CD4-positive, alpha-beta T cell (primary cell): ENCODE results near the gene HOXD8. TPM values are rescaled to one million over a fixed set of nuclear protein-coding genes. Genes with fewer than 3 reads are reported as not detected.

Experiments
- ATAC-seq: fragments of 200-7000 bp; cut with Tn5 transposase; one replicate; pipeline ENCODE4 v1.10.0; 2022; ENCODE audit warnings: mild to moderate bottlenecking; ENCODE audit not compliant: poor library complexity
- CTCF ChIA-PET: fragments of 350-600 bp; sonication (Branson Sonifier 250); formaldehyde crosslinking; loops from one replicate; lab custom pipeline; 2021; ENCODE audit warnings: antibody characterized with exemption, inconsistent platforms; lab: Charles Lee
- POLR2A ChIA-PET: fragments of 350-600 bp; sonication (Branson Sonifier 250); formaldehyde crosslinking; loops from one replicate; lab custom pipeline; 2021; ENCODE audit warnings: antibody characterized with exemption, inconsistent platforms; lab: Charles Lee
- DNase-seq, 14 experiments: peaks; one replicate each; pipeline ENCODE4 v3.0.0-alpha.2; 2013 to 2020; ENCODE audit warnings: mixed read lengths in 2 of 14
- H3K27ac ChIP-seq, 2 donors: one replicate each; pipeline versions ENCODE4 v1.5.1 to v1.7.0; 2013; ENCODE audit warnings: low read length in 2 of 2, low read depth in 1 of 2, mild to moderate bottlenecking in 1 of 2
- H3K27me3 ChIP-seq, 2 experiments: 1 replicate in 1 of 2; 2 replicates in 1 of 2; pipeline versions ENCODE4 v1.6.1 to v1.7.0; 2013; ENCODE audit warnings: low read length in 2 of 2, control low read depth in 1 of 2, mild to moderate bottlenecking in 1 of 2, moderate library complexity in 1 of 2; ENCODE audit not compliant: insufficient read depth in 2 of 2, control insufficient read depth in 1 of 2
- H3K36me3 ChIP-seq: one replicate; pipeline ENCODE4 v1.6.1; 2013; ENCODE audit warnings: low read length, control low read depth; ENCODE audit not compliant: insufficient read depth
- H3K4me1 ChIP-seq: one replicate; pipeline ENCODE4 v1.6.1; 2013; ENCODE audit warnings: low read length, control low read depth; ENCODE audit not compliant: insufficient read depth
- H3K4me3 ChIP-seq: one replicate; pipeline ENCODE4 v1.5.1; 2013; ENCODE audit warnings: mild to moderate bottlenecking, low read length, moderate library complexity
- H3K9me3 ChIP-seq, 2 experiments: 1 replicate in 1 of 2; 2 replicates in 1 of 2; pipeline versions ENCODE4 v1.6.1 to v1.7.0; 2013; ENCODE audit warnings: low read length in 2 of 2, mild to moderate bottlenecking in 2 of 2, control low read depth in 1 of 2, moderate library complexity in 1 of 2; ENCODE audit not compliant: control insufficient read depth in 1 of 2, insufficient read depth in 1 of 2
- H3K27ac Mint-ChIP-seq: one replicate; pipeline ENCODE4 v1.8.0; 2020; ENCODE audit warnings: mixed read lengths
- H3K27me3 Mint-ChIP-seq: one replicate; pipeline ENCODE4 v1.8.0; 2021; ENCODE audit warnings: mixed read lengths
- H3K36me3 Mint-ChIP-seq: one replicate; pipeline ENCODE4 v1.8.0; 2021; ENCODE audit warnings: low read depth, mixed read lengths
- H3K4me1 Mint-ChIP-seq: one replicate; pipeline ENCODE4 v1.8.0; 2021; ENCODE audit warnings: low read depth, mixed read lengths
- H3K4me3 Mint-ChIP-seq: one replicate; pipeline ENCODE4 v1.8.0; 2020; ENCODE audit warnings: mild to moderate bottlenecking, mixed read lengths
- H3K9me3 Mint-ChIP-seq: one replicate; pipeline ENCODE4 v1.8.0; 2020; ENCODE audit warnings: mixed read lengths
- intact Hi-C, 2 experiments: fragments of 100-400 bp; cut with DNase I in 1 of 2; cut with micrococcal nuclease in 1 of 2; formaldehyde crosslinking; loops; one replicate each; pipeline versions ENCODE4 v1.15.1 to v1.9.0; 2023 to 2025; cut with DNase I, micrococcal nuclease
- total RNA-seq, 174 experiments: library from RNA in 2 of 174; stranded (reverse) in 2 of 174; gene quantifications; one replicate each; pipeline ENCODE4 v1.2.3 and lab custom pipeline; 2021 to 2026
- TF ChIP-seq, protein P1 (sequence below): fragments of 200-600 bp; IDR thresholded peaks from one replicate; pipeline ENCODE4 v1.8.0; 2022; ENCODE audit warnings: antibody characterized with exemption, mild to moderate bottlenecking

Gene HOXD8
- total RNA-seq, 2 experiments from 2014 or later, result not detected

- no peak within 1 kb of the TSS for H3K4me3 Mint-ChIP-seq
- H3K36me3 ChIP-seq, result no peaks in the 10 kb centered on the region
- H3K4me1 ChIP-seq, result peaks cover 6% of the 10 kb centered on the region
- CTCF ChIA-PET, result interaction anchor here (1.3 to 1.8 kb wide), 2 partner anchors 11 kb away, joined by 4 read pairs; no protein-coding TSS in a partner anchor
- peaks cover 7% of the 10 kb centered on the region for H3K4me1 Mint-ChIP-seq
- H3K27me3 ChIP-seq, result peaks cover 99% of the 10 kb centered on the region in 2 experiments
- intact Hi-C loops, result loop anchor here in 1 of 2 experiments (5.0 kb wide), 1 partner anchor 34 kb away; the partner anchor contains the start of gene EVX2
- DNase-seq (no peak), ATAC-seq (no peak)
- TF ChIP-seq, protein P1, sequence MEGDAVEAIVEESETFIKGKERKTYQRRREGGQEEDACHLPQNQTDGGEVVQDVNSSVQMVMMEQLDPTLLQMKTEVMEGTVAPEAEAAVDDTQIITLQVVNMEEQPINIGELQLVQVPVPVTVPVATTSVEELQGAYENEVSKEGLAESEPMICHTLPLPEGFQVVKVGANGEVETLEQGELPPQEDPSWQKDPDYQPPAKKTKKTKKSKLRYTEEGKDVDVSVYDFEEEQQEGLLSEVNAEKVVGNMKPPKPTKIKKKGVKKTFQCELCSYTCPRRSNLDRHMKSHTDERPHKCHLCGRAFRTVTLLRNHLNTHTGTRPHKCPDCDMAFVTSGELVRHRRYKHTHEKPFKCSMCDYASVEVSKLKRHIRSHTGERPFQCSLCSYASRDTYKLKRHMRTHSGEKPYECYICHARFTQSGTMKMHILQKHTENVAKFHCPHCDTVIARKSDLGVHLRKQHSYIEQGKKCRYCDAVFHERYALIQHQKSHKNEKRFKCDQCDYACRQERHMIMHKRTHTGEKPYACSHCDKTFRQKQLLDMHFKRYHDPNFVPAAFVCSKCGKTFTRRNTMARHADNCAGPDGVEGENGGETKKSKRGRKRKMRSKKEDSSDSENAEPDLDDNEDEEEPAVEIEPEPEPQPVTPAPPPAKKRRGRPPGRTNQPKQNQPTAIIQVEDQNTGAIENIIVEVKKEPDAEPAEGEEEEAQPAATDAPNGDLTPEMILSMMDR, result no peak
- H3K9me3 ChIP-seq, result peaks cover 10 to 70% of the 10 kb centered on the region in 2 experiments
- POLR2A ChIA-PET, result interaction anchor here (0.6 kb wide), 1 partner anchor 999 kb away, joined by 3 read pairs; no protein-coding TSS in a partner anchor
- H3K36me3 Mint-ChIP-seq, result peaks cover 10% of the 10 kb centered on the region
- H3K9me3 Mint-ChIP-seq, result no peaks in the 10 kb centered on the region
- H3K27ac Mint-ChIP-seq, result peak within 1 kb of the TSS; percentile 9
- peaks cover 98% of the 10 kb centered on the region for H3K27me3 Mint-ChIP-seq
- H3K4me3 ChIP-seq, result no peak within 1 kb of the TSS
- no peak within 1 kb of the TSS for H3K27ac ChIP-seq
These were observed 13.4 kb upstream of the HOXD8 start, which contains the start of gene HOXD10 for GRCh38 chr2:176115883-176116813. Gene HOXD10, plus strand, starts transcription at chr2:176116778. Its CDS starts 56 bp downstream, at chr2:176116834.

DNA sequence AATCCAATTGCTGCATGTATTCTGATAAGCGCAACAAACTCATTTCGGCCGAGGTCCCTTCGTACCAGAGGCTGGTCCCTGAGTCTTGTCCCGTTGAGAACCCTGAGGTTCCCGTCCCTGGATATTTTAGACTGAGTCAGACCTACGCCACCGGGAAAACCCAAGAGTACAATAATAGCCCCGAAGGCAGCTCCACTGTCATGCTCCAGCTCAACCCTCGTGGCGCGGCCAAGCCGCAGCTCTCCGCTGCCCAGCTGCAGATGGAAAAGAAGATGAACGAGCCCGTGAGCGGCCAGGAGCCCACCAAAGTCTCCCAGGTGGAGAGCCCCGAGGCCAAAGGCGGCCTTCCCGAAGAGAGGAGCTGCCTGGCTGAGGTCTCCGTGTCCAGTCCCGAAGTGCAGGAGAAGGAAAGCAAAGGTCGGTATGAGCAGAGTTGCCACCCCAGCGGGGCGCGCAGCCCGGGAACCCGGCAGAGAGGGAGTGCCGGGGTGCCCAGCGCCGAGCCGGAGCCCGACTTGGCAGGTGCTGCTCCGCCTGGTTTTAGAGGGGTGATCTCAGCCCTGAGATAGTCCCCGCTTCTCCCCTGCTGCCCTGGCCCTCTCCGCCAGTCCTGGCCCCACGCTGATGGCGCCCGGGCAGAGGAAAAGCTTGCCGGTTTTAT is 12.2 kb upstream of the HOXD8 start:
- Histone ChIP-seq H3K27ac (no peak overlapping the region), H3K4me1 (peaks cover 10% of the 10 kb centered on the region), H3K36me3 (no peaks in the 10 kb centered on the region), H3K9me3 (peaks cover 10 to 68% of the 10 kb centered on the region in 2 experiments), H3K27me3 (peaks cover 96 to 99% of the 10 kb centered on the region in 2 experiments), H3K4me3 (no peak overlapping the region)
- H3K27ac Mint-ChIP-seq, result peak overlapping the region; percentile 9
- ChIA-PET CTCF (interaction anchor here (1.8 kb wide), 1 partner anchor 10 kb away, joined by 4 read pairs; no protein-coding TSS in a partner anchor), POLR2A (interaction anchor here (0.7 kb wide), 1 partner anchor 16 kb away, joined by 3 read pairs; no protein-coding TSS in a partner anchor)
- peaks cover 7% of the 10 kb centered on the region for H3K4me1 Mint-ChIP-seq
- peaks cover 97% of the 10 kb centered on the region for H3K27me3 Mint-ChIP-seq
- H3K36me3 Mint-ChIP-seq, result peaks cover 10% of the 10 kb centered on the region
- DNase-seq (no peak), ATAC-seq (no peak)
- intact Hi-C loops, result loop anchor here in 1 of 2 experiments (5.0 kb wide), 1 partner anchor 35 kb away; the partner anchor contains the start of gene EVX2
- no peak overlapping the region for H3K4me3 Mint-ChIP-seq
- H3K9me3 Mint-ChIP-seq, result no peaks in the 10 kb centered on the region
- TF ChIP-seq, protein P1, result no peak

DNA sequence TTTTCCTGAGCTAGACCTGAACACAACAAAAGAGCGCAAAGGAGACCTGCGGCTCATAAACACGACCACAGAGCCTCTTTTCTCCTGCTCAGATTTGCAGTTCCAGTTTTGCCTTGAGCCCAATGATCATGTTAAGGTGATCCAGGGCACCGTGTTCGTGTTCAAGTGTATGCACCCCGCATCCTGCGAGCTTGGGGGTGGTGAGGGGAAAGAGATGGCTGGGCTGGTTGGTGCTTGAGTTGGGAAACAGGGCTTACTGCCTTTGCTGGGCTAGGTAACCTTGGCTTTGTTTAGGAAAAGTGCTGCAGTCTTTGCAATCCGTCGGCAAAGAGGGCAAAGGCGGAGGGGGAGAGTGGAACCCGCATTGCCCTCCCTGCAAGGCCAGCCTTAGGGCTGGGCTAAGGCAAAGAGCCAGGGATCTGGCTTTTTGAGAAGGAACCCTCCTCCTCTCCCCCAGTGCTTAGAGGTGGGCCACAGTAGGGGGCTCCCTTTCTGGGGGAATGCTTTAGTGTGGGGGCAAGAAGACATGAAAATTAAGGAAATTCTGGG is 11.6 kb upstream of the HOXD8 start:
- no peak for ATAC-seq
- Mint-ChIP-seq H3K27ac (no peak overlapping the region), H3K9me3 (no peaks in the 10 kb centered on the region), H3K27me3 (peaks cover 95% of the 10 kb centered on the region), H3K36me3 (peaks cover 10% of the 10 kb centered on the region), H3K4me3 (no peak overlapping the region), H3K4me1 (peaks cover 7% of the 10 kb centered on the region)
- TF ChIP-seq, protein P1, result no peak
- intact Hi-C loops, result loop anchor here in 1 of 2 experiments (5.0 kb wide), 1 partner anchor 36 kb away; the partner anchor contains the start of gene EVX2
- no peak overlapping the region for H3K4me3 ChIP-seq
- H3K9me3 ChIP-seq, result peaks cover 10 to 66% of the 10 kb centered on the region in 2 experiments
- H3K27ac ChIP-seq, result no peak overlapping the region
- peaks cover 16% of the 10 kb centered on the region for H3K4me1 ChIP-seq
- no peak for DNase-seq
- CTCF ChIA-PET, result interaction anchor here (1.8 kb wide), 1 partner anchor 9 kb away, joined by 4 read pairs; no protein-coding TSS in a partner anchor
- POLR2A ChIA-PET, result interaction anchor here (0.7 kb wide), 1 partner anchor 16 kb away, joined by 3 read pairs; no protein-coding TSS in a partner anchor
- peaks cover 93 to 99% of the 10 kb centered on the region in 2 experiments for H3K27me3 ChIP-seq
- H3K36me3 ChIP-seq, result no peaks in the 10 kb centered on the region
